ENCODE results near the gene MPC1. TPM values are rescaled to one million over a fixed set of nuclear protein-coding genes. Genes with fewer than 3 reads are reported as not detected.
"Not testable (repeated sequence)": the region's sequence is repeated elsewhere in the genome, so short reads cannot be mapped to it uniquely, and the experiment has no call there.

The MPC1 gene
- total and polyA plus RNA-seq, 2 donors: 40.9 to 71.4 TPM

GRCh38 chr6:166360243-166361076, 22.3 kb downstream of the MPC1 start:
- H3K36me3 ChIP-seq (ENCODE audit: insufficient read depth): no peaks in the 10 kb centered on the region
- no peak overlapping the region for H3K27ac ChIP-seq (ENCODE audit: low read depth)
- H3K4me3 ChIP-seq (ENCODE audit: low read depth, low read length): no peak overlapping the region
- 77% methylated on average over 8 of the region's 8 CpGs for WGBS
- H3K4me1 ChIP-seq (ENCODE audit: insufficient read depth): no peaks in the 10 kb centered on the region
- no peak for DNase-seq (ENCODE audit: extremely low spot score)

- Histone ChIP-seq H3K27ac (ENCODE audit: low read depth) (no peak overlapping the region), H3K4me1 (ENCODE audit: insufficient read depth) (no peaks in the 10 kb centered on the region), H3K4me3 (ENCODE audit: low read depth, low read length) (no peak overlapping the region), H3K36me3 (ENCODE audit: insufficient read depth) (no peaks in the 10 kb centered on the region)
- WGBS: 57% methylated on average over 5 of the region's 5 CpGs
- DNase-seq (ENCODE audit: extremely low spot score): no peak
These were observed 27.2 kb downstream of the MPC1 start for GRCh38 chr6:166355552-166355951.

GRCh38 chr6:166354965-166355364, 27.8 kb downstream of the MPC1 start:
- Histone ChIP-seq H3K27ac (ENCODE audit: low read depth) (no peak overlapping the region), H3K4me1 (ENCODE audit: insufficient read depth) (no peaks in the 10 kb centered on the region), H3K4me3 (ENCODE audit: low read depth, low read length) (no peak overlapping the region), H3K36me3 (ENCODE audit: insufficient read depth) (no peaks in the 10 kb centered on the region)
- DNase-seq (ENCODE audit: extremely low spot score): no peak
- 97% methylated on average over 4 of the region's 4 CpGs for WGBS

GRCh38 chr6:166354143-166354542, 28.6 kb downstream of the MPC1 start:
- no peak overlapping the region for H3K27ac ChIP-seq (ENCODE audit: low read depth)
- no peak for DNase-seq (ENCODE audit: extremely low spot score)
- H3K4me1 ChIP-seq (ENCODE audit: insufficient read depth): no peaks in the 10 kb centered on the region
- 77% methylated on average over 4 of the region's 4 CpGs for WGBS
- H3K36me3 ChIP-seq (ENCODE audit: insufficient read depth): no peaks in the 10 kb centered on the region
- no peak overlapping the region for H3K4me3 ChIP-seq (ENCODE audit: low read depth, low read length)

- no peak for DNase-seq (ENCODE audit: extremely low spot score)
- H3K4me3 ChIP-seq (ENCODE audit: low read depth, low read length): no peak overlapping the region
- no peaks in the 10 kb centered on the region for H3K4me1 ChIP-seq (ENCODE audit: insufficient read depth)
- H3K27ac ChIP-seq (ENCODE audit: low read depth): no peak overlapping the region
- H3K36me3 ChIP-seq (ENCODE audit: insufficient read depth): no peaks in the 10 kb centered on the region
- 75% methylated on average over 1 of the region's 1 CpG for WGBS
These were observed 29.2 kb downstream of the MPC1 start for GRCh38 chr6:166353507-166353906.

GRCh38 chr6:166352923-166353322, 29.8 kb downstream of the MPC1 start:
- Histone ChIP-seq H3K4me3 (ENCODE audit: low read depth, low read length) (no peak overlapping the region), H3K4me1 (ENCODE audit: insufficient read depth) (no peaks in the 10 kb centered on the region), H3K36me3 (ENCODE audit: insufficient read depth) (no peaks in the 10 kb centered on the region), H3K27ac (ENCODE audit: low read depth) (no peak overlapping the region)
- DNase-seq (ENCODE audit: extremely low spot score): no peak

- DNase-seq (ENCODE audit: extremely low spot score): no peak
- no peaks in the 10 kb centered on the region for H3K4me1 ChIP-seq (ENCODE audit: insufficient read depth)
- 16% methylated on average over 4 of the region's 4 CpGs for WGBS
- no peak overlapping the region for H3K4me3 ChIP-seq (ENCODE audit: low read depth, low read length)
- H3K27ac ChIP-seq (ENCODE audit: low read depth): no peak overlapping the region
- H3K36me3 ChIP-seq (ENCODE audit: insufficient read depth): no peaks in the 10 kb centered on the region
These were observed 30.9 kb downstream of the MPC1 start for GRCh38 chr6:166351715-166352285.

GRCh38 chr6:166348305-166348949, 34.3 kb downstream of the MPC1 start:
- DNase-seq (ENCODE audit: extremely low spot score): no peak
- Histone ChIP-seq H3K4me1 (ENCODE audit: insufficient read depth) (no peaks in the 10 kb centered on the region), H3K36me3 (ENCODE audit: insufficient read depth) (no peaks in the 10 kb centered on the region), H3K27ac (ENCODE audit: low read depth) (no peak overlapping the region), H3K4me3 (ENCODE audit: low read depth, low read length) (no peak overlapping the region)
- 87% methylated on average over 6 of the region's 6 CpGs for WGBS

GRCh38 chr6:166346965-166347364, 35.8 kb downstream of the MPC1 start:
- Histone ChIP-seq H3K4me3 (ENCODE audit: low read depth, low read length) (no peak overlapping the region), H3K4me1 (ENCODE audit: insufficient read depth) (no peaks in the 10 kb centered on the region), H3K27ac (ENCODE audit: low read depth) (no peak overlapping the region), H3K36me3 (ENCODE audit: insufficient read depth) (no peaks in the 10 kb centered on the region)
- DNase-seq (ENCODE audit: extremely low spot score): no peak

- no peaks in the 10 kb centered on the region for H3K36me3 ChIP-seq (ENCODE audit: insufficient read depth)
- H3K27ac ChIP-seq (ENCODE audit: low read depth): no peak overlapping the region
- no peak overlapping the region for H3K4me3 ChIP-seq (ENCODE audit: low read depth, low read length)
- DNase-seq (ENCODE audit: extremely low spot score): no peak
- no peaks in the 10 kb centered on the region for H3K4me1 ChIP-seq (ENCODE audit: insufficient read depth)
- 87% methylated on average over 3 of the region's 3 CpGs for WGBS
These were observed 36.3 kb downstream of the MPC1 start for GRCh38 chr6:166346449-166346848.

GRCh38 chr6:166345672-166346071, 37.1 kb downstream of the MPC1 start:
- not testable (repeated sequence) for H3K27ac ChIP-seq (ENCODE audit: low read depth); H3K4me3 ChIP-seq (ENCODE audit: low read depth, low read length); DNase-seq (ENCODE audit: extremely low spot score); H3K36me3 ChIP-seq (ENCODE audit: insufficient read depth); H3K4me1 ChIP-seq (ENCODE audit: insufficient read depth)
- WGBS: 78% methylated on average over 9 of the region's 9 CpGs

GRCh38 chr6:166344921-166345320, 37.8 kb downstream of the MPC1 start:
- H3K27ac ChIP-seq (ENCODE audit: low read depth); H3K4me3 ChIP-seq (ENCODE audit: low read depth, low read length); H3K4me1 ChIP-seq (ENCODE audit: insufficient read depth); H3K36me3 ChIP-seq (ENCODE audit: insufficient read depth); DNase-seq (ENCODE audit: extremely low spot score): not testable (repeated sequence)
- 84% methylated on average over 2 of the region's 2 CpGs for WGBS

GRCh38 chr6:166344240-166344639, 38.5 kb downstream of the MPC1 start:
- 93% methylated on average over 8 of the region's 8 CpGs for WGBS
- no peak overlapping the region for H3K4me3 ChIP-seq (ENCODE audit: low read depth, low read length)
- no peaks in the 10 kb centered on the region for H3K4me1 ChIP-seq (ENCODE audit: insufficient read depth)
- DNase-seq (ENCODE audit: extremely low spot score): no peak
- no peaks in the 10 kb centered on the region for H3K36me3 ChIP-seq (ENCODE audit: insufficient read depth)
- H3K27ac ChIP-seq (ENCODE audit: low read depth): no peak overlapping the region

GRCh38 chr6:166343150-166343487, 39.6 kb downstream of the MPC1 start:
- WGBS: 40% methylated on average over 3 of the region's 3 CpGs
- H3K36me3 ChIP-seq (ENCODE audit: insufficient read depth): no peaks in the 10 kb centered on the region
- H3K4me3 ChIP-seq (ENCODE audit: low read depth, low read length): peak overlapping the region; percentile 63
- H3K27ac ChIP-seq (ENCODE audit: low read depth): no peak overlapping the region
- peak; percentile 10 for DNase-seq (ENCODE audit: extremely low spot score)
- H3K4me1 ChIP-seq (ENCODE audit: insufficient read depth): peaks cover 3% of the 10 kb centered on the region
